NAMALWA (cell line): Measurements from ENCODE around the gene RMRP.
"Not testable (repeated sequence)": the region's sequence is repeated elsewhere in the genome, so short reads cannot be mapped to it uniquely, and the experiment has no call there.

Experiments used
- DNase-seq: peaks from one replicate; pipeline ENCODE4 v3.0.0-alpha.2; 2015; ENCODE audit warnings: low spot score

Gene RMRP

GRCh38 chr9:35664531-35665470 is 7.0 kb upstream of the RMRP start, which contains the start of gene ARHGEF39:
TSS of gene ARHGEF39 (minus strand) at chr9:35665195. CDS start at chr9:35665169, 26 bp downstream.
- peak; percentile 65 for DNase-seq

GRCh38 chr9:35662437-35662836 is 4.6 kb upstream of the RMRP start:
- DNase-seq = no peak

- no peak for DNase-seq
Observed at GRCh38 chr9:35661756-35662350, 4.0 kb upstream of the RMRP start.

- DNase-seq = no peak
Observed at GRCh38 chr9:35660966-35661415, 3.2 kb upstream of the RMRP start.

GRCh38 chr9:35659340-35659739 is 1.5 kb upstream of the RMRP start:
- no peak for DNase-seq

GRCh38 chr9:35658968-35659220 is 1.1 kb upstream of the RMRP start:
- no peak for DNase-seq

- DNase-seq = peak; percentile 93
Observed at GRCh38 chr9:35658137-35658967, 533 bp upstream of the RMRP start, which contains the start of gene CCDC107. TSS of gene CCDC107 (plus strand) at chr9:35658292. CDS start at chr9:35658380, 88 bp downstream.

GRCh38 chr9:35656831-35657545 is 831 bp downstream of the RMRP start:
- no peak for DNase-seq

GRCh38 chr9:35656348-35656747 is 1.5 kb downstream of the RMRP start:
- DNase-seq = no peak

- no peak for DNase-seq
Observed at GRCh38 chr9:35653611-35654010, 4.2 kb downstream of the RMRP start.

- no peak for DNase-seq
Observed at GRCh38 chr9:35652829-35653209, 5.0 kb downstream of the RMRP start.

- DNase-seq = no peak
Observed at GRCh38 chr9:35651956-35652828, 5.6 kb downstream of the RMRP start.

- DNase-seq = peak; percentile 50
Observed at GRCh38 chr9:35650341-35651158, 7.3 kb downstream of the RMRP start, which contains the start of gene SIT1. TSS of gene SIT1 (minus strand) at chr9:35650931. CDS start at chr9:35650853, 78 bp downstream.

- DNase-seq = peak; percentile 49
Observed at GRCh38 chr9:35649431-35650340, 8.1 kb downstream of the RMRP start.

- peak; percentile 94 for DNase-seq
Observed at GRCh38 chr9:35646533-35647265, 11.1 kb downstream of the RMRP start.

- peak; percentile 50 for DNase-seq
Observed at GRCh38 chr9:35646153-35646532, 11.7 kb downstream of the RMRP start.

- not testable (repeated sequence) for DNase-seq
Observed at GRCh38 chr9:35645736-35646135, 12.1 kb downstream of the RMRP start.

- DNase-seq = no peak
Observed at GRCh38 chr9:35643046-35643445, 14.8 kb downstream of the RMRP start.
